Measurements from ENCODE around the gene CD40LG. TPM values are rescaled to one million over a fixed set of nuclear protein-coding genes. Genes with fewer than 3 reads are reported as not detected.

CD40LG gene
- total RNA-seq, result not detected in 2 replicates

DNA sequence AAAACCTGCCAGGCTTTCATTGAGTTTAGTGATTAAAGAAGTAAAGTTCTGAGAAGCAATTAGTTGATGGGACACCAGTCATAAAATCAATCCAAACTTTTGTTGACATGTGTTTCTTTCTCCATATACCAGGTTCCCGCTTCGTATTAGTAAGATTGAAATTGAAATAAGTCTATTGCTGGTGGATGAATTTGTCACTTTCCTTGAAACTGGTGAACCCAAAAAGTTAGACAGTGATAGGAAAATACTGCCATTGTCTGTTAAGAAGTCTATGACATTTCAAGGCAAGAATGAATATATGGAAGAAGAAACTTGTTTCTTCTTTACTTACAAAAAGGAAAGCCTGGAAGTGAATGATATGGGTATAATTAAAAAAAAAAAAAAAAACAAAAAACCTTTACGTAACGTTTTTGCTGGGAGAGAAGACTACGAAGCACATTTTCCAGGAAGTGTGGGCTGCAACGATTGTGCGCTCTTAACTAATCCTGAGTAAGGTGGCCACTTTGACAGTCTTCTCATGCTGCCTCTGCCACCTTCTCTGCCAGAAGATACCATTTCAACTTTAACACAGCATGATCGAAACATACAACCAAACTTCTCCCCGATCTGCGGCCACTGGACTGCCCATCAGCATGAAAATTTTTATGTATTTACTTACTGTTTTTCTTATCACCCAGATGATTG is at the start of gene CD40LG:
Gene CD40LG, plus strand, starts transcription at position 482 of the 684 bp plus-strand sequence. Its CDS starts 91 bp downstream, at position 573.
- TF ChIP-seq, protein P1, sequence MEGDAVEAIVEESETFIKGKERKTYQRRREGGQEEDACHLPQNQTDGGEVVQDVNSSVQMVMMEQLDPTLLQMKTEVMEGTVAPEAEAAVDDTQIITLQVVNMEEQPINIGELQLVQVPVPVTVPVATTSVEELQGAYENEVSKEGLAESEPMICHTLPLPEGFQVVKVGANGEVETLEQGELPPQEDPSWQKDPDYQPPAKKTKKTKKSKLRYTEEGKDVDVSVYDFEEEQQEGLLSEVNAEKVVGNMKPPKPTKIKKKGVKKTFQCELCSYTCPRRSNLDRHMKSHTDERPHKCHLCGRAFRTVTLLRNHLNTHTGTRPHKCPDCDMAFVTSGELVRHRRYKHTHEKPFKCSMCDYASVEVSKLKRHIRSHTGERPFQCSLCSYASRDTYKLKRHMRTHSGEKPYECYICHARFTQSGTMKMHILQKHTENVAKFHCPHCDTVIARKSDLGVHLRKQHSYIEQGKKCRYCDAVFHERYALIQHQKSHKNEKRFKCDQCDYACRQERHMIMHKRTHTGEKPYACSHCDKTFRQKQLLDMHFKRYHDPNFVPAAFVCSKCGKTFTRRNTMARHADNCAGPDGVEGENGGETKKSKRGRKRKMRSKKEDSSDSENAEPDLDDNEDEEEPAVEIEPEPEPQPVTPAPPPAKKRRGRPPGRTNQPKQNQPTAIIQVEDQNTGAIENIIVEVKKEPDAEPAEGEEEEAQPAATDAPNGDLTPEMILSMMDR (conservative IDR thresholded peaks at IDR 0.05; ENCODE audit: low read depth, low read length), result no peak
- no peak within 1 kb of the TSS for H3K4me3 ChIP-seq (ENCODE audit: low read depth, low read length)
- DNase-seq (ENCODE audit: low read depth), result no peak

DNA sequence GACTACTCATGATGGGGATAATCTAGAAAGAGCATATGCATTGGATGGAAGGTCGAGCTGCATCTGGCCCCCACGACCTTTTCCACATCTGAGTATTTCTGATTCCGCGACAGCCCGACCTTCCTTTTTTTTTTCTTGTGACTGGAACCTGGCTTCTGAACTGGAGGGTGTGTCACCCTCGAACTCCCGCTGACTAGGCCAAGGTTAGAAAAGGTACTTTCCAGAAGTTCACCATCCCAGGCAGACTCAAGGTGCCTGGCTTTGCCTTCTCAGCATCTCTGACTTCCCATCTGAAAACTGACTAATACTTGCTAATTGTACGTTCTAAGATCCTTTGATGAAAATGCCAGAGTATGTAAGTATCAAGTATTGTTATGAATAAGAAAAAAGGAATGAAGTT is 49.3 kb upstream of the CD40LG start:
- no peak for DNase-seq (ENCODE audit: low read depth)
- TF ChIP-seq, protein P1 (conservative IDR thresholded peaks at IDR 0.05; ENCODE audit: low read depth, low read length), result no peak
- H3K4me3 ChIP-seq (ENCODE audit: low read depth, low read length), result no peak overlapping the region

DNA sequence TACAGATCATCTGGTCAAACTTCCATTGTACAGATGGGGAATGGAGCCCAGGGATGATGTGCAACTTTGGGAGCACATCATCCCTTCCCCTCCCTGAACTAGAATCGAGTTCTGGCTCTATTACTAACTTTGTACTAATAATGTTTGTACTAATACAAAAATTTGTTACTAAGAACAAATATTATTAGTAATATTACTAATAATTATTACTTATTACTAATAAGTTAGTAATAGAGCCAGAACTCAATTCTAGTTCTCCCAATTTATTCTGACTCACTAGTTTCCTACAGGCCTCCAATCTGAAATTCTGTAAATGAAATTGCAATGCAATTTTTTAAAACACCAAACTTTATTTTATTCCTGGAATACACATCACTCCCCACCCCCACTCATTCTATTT is 47.9 kb upstream of the CD40LG start:
- H3K4me3 ChIP-seq (ENCODE audit: low read depth, low read length), result no peak overlapping the region
- DNase-seq (ENCODE audit: low read depth), result no peak
- TF ChIP-seq, protein P1 (conservative IDR thresholded peaks at IDR 0.05; ENCODE audit: low read depth, low read length), result no peak

DNA sequence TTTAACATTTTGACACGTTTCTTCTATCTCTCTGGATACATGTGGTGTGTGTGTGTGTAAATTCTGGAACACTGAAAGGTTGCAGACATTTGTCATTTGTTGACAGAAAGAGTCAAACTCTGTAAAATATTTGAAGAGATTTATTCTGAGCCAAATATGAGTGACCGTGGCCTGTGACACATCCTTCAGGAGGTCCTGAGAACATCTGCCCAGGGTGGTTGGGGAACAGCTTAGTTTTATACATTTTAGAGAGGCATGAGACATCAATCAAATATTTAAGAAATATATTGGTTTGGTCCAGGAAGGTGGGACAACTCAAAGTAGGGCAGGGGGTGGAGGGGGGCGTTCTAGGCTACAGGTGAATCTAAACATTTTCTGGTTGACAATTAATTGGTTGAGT is 40.7 kb upstream of the CD40LG start:
- TF ChIP-seq, protein P1 (conservative IDR thresholded peaks at IDR 0.05; ENCODE audit: low read depth, low read length), result no peak
- H3K4me3 ChIP-seq (ENCODE audit: low read depth, low read length), result no peak overlapping the region
- no peak for DNase-seq (ENCODE audit: low read depth)

DNA sequence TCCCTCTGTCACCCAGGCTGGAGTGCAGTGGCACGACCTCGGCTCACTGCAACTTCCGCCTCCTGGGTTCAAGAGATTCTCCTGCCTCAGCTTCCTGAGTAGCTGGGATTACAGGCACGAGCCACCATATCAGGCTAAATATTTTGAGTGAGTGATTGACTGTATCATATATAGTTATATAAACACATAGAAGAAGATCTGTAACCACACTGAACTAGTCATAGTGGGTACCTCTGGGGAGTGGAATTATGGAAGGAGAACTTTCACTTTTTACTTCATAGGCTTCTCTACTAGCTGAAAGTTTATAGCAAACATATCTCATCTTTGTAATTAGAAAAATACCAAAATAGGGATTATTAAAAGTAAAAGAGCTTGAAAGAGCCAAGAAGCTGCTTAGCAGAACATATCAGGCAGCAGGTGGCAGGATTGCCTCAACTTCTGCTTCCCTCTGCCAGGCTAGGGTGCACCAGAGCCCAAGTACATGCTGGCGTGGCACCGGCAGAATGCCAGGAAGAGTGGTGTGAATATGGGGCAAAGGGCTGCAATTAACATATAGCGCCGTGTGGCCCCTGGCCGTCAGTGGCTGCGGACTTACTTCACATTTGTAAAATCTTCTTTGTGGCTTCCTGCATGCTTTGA is 39.5 kb upstream of the CD40LG start:
- H3K4me3 ChIP-seq (ENCODE audit: low read depth, low read length), result no peak overlapping the region
- no peak for DNase-seq (ENCODE audit: low read depth)
- TF ChIP-seq, protein P1 (conservative IDR thresholded peaks at IDR 0.05; ENCODE audit: low read depth, low read length), result peak; percentile 52

DNA sequence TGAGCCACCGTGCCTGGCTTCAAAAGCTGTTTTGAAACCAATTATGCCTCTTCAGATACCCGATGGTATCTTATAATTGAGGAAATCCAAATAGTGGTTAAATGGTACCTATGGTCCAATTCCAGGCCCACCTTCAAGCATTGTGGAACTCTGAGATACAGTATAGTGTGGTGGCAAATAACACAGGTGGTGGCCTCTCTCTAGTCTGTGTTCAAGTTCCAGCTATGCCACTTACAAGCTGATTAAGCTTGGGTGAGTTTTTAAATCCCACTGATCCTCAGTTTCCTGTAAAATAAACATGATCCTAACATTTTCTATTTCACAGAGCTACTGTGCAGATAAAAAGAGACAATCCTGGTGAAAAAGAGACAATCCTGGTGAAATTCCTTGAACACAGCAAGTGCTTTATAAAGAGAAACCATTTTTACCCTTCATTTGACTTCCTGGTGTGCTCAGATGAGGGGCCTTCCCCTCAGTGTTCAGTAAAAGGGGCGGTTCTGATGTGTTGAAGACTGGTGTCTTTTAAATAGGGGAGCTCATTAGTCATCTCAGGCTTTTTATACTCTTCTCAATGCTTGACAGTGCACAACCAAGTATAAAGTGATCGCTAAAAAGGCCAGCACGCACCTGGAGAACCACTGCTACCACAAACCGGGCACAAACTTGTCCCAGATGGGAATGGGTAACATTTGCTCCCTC is 30.8 kb upstream of the CD40LG start:
- no peak for DNase-seq (ENCODE audit: low read depth)
- TF ChIP-seq, protein P1 (conservative IDR thresholded peaks at IDR 0.05; ENCODE audit: low read depth, low read length), result no peak
- no peak overlapping the region for H3K4me3 ChIP-seq (ENCODE audit: low read depth, low read length)

Data from epithelial cell of proximal tubule (primary cell).